ENCODE measurements around the gene IL23R.

GRCh38 chr1:67269061-67269460 lies 102.8 kb downstream of the IL23R start:
- TF ChIP-seq CTCF (optimal IDR thresholded peaks at IDR 0.05 in 1 of 3, IDR thresholded peaks at IDR 0.05 in 1 of 3, conservative IDR thresholded peaks at IDR 0.05 in 1 of 3; ENCODE audit: extremely low read depth in 1 of 3, insufficient read depth in 2 of 3, low read length in 3 of 3): no peak
- TF ChIP-seq EZH2 (IDR thresholded peaks at IDR 0.05; ENCODE audit: low read length): no peak
